Sigmoid colon (tissue), 7 donors: Measurements from ENCODE around the gene CACNA1C. TPM values are rescaled to one million over a fixed set of nuclear protein-coding genes. Genes with fewer than 3 reads are reported as not detected.

Source experiments
- DNase-seq: peaks from one replicate; pipeline ENCODE4 v3.0.0-alpha.2; 2019
- H3K27ac ChIP-seq, 4 donors: fragments of 200-600 bp; sonication (generic); one replicate each; pipeline ENCODE4 v1.5.1; 2016 to 2019; ENCODE audit warnings: mild to moderate bottlenecking in 1 of 4
- H3K27me3 ChIP-seq, 3 donors: fragments of 200-600 bp; sonication (generic); one replicate each; pipeline ENCODE4 v1.5.1; 2019; ENCODE audit warnings: mild to moderate bottlenecking in 1 of 3
- H3K36me3 ChIP-seq, 4 donors: fragments of 200-600 bp; sonication (generic); one replicate each; pipeline ENCODE4 v1.5.1; 2016 to 2019
- H3K4me1 ChIP-seq, 4 donors: fragments of 200-600 bp; sonication (generic); one replicate each; pipeline ENCODE4 v1.5.1; 2017 to 2019
- H3K4me3 ChIP-seq, 4 donors: fragments of 200-600 bp; sonication (generic); one replicate each; pipeline ENCODE4 v1.5.1; 2017 to 2019; ENCODE audit warnings: mild to moderate bottlenecking in 2 of 4, moderate library complexity in 1 of 4
- H3K9me3 ChIP-seq, 4 donors: fragments of 200-600 bp in 3 of 4; sonication (generic) in 3 of 4; one replicate each; pipeline versions ENCODE4 v1.5.1 to v1.6.1; 2013 to 2019
- EP300 ChIP-seq, 4 donors: sonication (generic); formaldehyde crosslinking; IDR thresholded peaks; one replicate each; pipeline ENCODE4 v1.6.1; 2017; ENCODE audit warnings: antibody characterized with exemption in 4 of 4
- POLR2A ChIP-seq, 2 donors: fragments of 450-650 bp; IDR thresholded peaks; one replicate each; pipeline ENCODE4 v1.6.1; 2016; ENCODE audit warnings: antibody characterized with exemption in 2 of 2, mild to moderate bottlenecking in 2 of 2, moderate library complexity in 2 of 2
- POLR2AphosphoS5 ChIP-seq, 4 donors: sonication (generic); formaldehyde crosslinking; IDR thresholded peaks; one replicate each; pipeline ENCODE4 v1.6.1; 2017; ENCODE audit warnings: antibody characterized with exemption in 4 of 4
- WGBS, 2 donors: extraction: QIAGEN DNeasy Blood & Tissue Kit; methylation state at CpG; one replicate each; pipeline ENCODE4 v1.1.7; 2013; 5-methylcytosine and 5-hydroxymethylcytosine counted together
- intact Hi-C: fragments of 100-400 bp; cut with DNase I; formaldehyde crosslinking; loops from one replicate; pipeline ENCODE4 v1.15.1; 2023
- polyA plus RNA-seq, 3 donors: library from polyadenylated mRNA; stranded (reverse); fragments of 200-250 nt; gene quantifications; one replicate each; pipeline ENCODE4 v1.2.3, GENCODE V29; 2013
- total RNA-seq, 4 donors: library from RNA; depleted of rRNA; stranded (reverse); fragments of >200 nt; gene quantifications; one replicate each; pipeline ENCODE4 v1.1.0, GENCODE V29; 2016
- TF ChIP-seq, protein P1 (sequence below), 4 experiments: fragments of 450-650 bp in 3 of 4; fragments of 200-600 bp in 1 of 4; IDR thresholded peaks; one replicate each; pipeline ENCODE4 v1.5.1; 2016 to 2019; ENCODE audit warnings: antibody characterized with exemption in 4 of 4, mild to moderate bottlenecking in 3 of 4, moderate library complexity in 2 of 4
- donor health status: healthy with polysubstance abuse.
- donor health status: Bipolar disorder and iron deficiency.
- donor health status: healthy.

The CACNA1C gene
- total and polyA plus RNA-seq, 7 donors: 0.46 to 213 (median 62.0) TPM

DNA sequence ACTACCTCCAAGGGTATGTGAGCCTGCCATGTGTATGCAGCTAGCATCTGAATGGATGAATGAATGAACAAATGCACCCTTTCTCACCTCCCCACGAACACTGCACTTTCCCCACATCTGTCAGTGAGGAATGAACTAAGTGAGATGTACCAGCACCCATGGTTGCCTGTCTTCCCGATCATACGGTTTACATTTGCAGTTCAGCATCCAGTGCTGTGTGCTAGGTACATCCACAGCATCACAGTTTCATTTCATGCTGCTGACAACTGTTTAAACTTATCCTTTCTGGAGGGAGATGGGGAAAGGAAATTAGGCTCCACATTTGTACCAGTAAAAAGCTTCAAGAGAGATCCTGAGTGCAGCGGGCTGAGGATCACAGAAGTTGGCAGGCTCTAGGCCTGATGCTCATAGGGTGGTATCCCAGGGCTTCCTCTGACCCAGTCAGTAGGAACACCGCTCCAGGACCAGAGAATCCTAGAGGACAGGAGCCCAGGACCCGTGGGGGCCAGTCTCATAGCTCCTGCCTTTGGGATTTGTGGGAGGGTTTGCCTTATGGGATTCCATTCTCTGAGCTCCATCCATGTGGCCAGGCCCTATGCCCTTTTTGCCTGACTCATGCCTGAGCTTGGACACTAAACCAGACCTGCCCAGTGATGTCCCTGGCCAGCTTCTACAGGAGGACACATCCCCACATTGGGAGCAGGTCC is 294.5 kb downstream of the CACNA1C start:
- TF ChIP-seq POLR2A (IDR thresholded peaks at IDR 0.05) (no peak), EP300 (IDR thresholded peaks at IDR 0.05) (peak in 2 of 4 donors; percentile 24 to 74), POLR2AphosphoS5 (IDR thresholded peaks at IDR 0.05) (peak in 3 of 4 donors; percentile 60 to 91 (median 72))
- TF ChIP-seq, protein P1, sequence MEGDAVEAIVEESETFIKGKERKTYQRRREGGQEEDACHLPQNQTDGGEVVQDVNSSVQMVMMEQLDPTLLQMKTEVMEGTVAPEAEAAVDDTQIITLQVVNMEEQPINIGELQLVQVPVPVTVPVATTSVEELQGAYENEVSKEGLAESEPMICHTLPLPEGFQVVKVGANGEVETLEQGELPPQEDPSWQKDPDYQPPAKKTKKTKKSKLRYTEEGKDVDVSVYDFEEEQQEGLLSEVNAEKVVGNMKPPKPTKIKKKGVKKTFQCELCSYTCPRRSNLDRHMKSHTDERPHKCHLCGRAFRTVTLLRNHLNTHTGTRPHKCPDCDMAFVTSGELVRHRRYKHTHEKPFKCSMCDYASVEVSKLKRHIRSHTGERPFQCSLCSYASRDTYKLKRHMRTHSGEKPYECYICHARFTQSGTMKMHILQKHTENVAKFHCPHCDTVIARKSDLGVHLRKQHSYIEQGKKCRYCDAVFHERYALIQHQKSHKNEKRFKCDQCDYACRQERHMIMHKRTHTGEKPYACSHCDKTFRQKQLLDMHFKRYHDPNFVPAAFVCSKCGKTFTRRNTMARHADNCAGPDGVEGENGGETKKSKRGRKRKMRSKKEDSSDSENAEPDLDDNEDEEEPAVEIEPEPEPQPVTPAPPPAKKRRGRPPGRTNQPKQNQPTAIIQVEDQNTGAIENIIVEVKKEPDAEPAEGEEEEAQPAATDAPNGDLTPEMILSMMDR (IDR thresholded peaks at IDR 0.05): no peak
- H3K9me3 ChIP-seq: no peaks in the 10 kb centered on the region
- intact Hi-C loops: no loop called here
- H3K4me1 ChIP-seq: peaks cover 0 to 86% (median 76%) of the 10 kb centered on the region in 4 donors
- peak overlapping the region; percentile 77 to 94 (median 84) for H3K27ac ChIP-seq
- H3K4me3 ChIP-seq: no peak overlapping the region
- no peak for DNase-seq
- H3K27me3 ChIP-seq: no peaks in the 10 kb centered on the region
- 91 to 93% methylated on average over 6 of the region's 6 CpGs for WGBS, 2 donors
- no peaks in the 10 kb centered on the region for H3K36me3 ChIP-seq

DNA sequence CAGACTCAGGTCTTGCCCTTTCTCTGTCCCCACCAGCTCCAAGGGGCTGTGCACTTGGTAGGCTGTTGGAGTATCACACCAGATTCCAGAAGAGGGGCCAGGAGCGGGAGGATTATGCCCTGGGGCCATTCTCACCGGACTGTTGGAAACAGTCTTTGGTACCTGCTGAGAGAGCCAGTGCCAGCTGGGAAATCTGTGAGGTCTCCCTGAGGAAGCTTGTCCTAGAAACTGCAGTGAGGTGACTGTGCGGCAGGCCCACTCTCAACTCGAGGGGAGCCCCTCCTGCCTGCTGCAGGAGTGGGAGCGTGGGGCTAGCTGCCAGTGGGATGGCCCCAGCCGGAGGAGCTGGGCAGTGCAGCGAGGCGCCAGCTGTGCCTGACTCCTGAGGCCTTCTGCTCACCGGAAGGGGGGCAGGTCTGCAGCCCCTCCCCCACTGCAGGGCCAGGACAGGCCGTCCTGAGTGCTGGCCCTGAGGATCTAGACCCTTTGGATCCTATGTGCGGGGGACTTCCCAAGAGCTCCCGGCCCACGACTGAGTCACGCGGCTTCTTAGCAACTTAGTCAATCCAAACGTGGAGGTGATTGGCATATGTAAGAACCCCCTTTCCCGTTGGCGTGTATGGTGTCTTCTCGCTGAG is 295.2 kb downstream of the CACNA1C start:
- no peak for DNase-seq
- H3K9me3 ChIP-seq: no peaks in the 10 kb centered on the region
- peaks cover 0 to 84% (median 74%) of the 10 kb centered on the region in 4 donors for H3K4me1 ChIP-seq
- no peak overlapping the region for H3K4me3 ChIP-seq
- WGBS, 2 donors: 82 to 84% methylated on average over 19 of the region's 19 CpGs
- intact Hi-C loops: no loop called here
- no peaks in the 10 kb centered on the region for H3K27me3 ChIP-seq
- H3K36me3 ChIP-seq: no peaks in the 10 kb centered on the region
- H3K27ac ChIP-seq: peak overlapping the region; percentile 77 to 94 (median 84)
- no peak for TF ChIP-seq EP300 (IDR thresholded peaks at IDR 0.05)
- TF ChIP-seq POLR2AphosphoS5 (IDR thresholded peaks at IDR 0.05): no peak
- TF ChIP-seq POLR2A (IDR thresholded peaks at IDR 0.05): no peak
- TF ChIP-seq, protein P1 (IDR thresholded peaks at IDR 0.05): no peak

DNA sequence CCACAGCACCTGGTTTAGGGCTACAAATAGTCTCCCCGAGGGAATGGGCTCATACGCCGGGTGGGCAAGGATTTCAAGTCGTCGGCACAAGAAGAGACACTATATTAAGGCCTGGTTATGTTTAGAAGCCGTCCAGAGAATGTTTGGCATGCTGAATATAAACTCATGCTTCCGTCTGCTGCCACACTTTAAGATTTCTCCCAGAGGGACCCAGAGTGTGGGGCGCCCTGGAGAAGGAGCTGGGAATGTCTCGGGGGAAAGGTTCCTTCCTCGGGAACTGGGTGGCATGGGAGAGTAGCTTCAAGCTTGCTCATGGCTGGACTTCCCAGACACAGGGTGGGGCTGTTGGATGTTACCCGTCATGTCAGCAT is 295.7 kb downstream of the CACNA1C start:
- WGBS, 2 donors: 74 to 83% methylated on average over 11 of the region's 11 CpGs
- intact Hi-C loops: no loop called here
- TF ChIP-seq, protein P1 (IDR thresholded peaks at IDR 0.05): no peak
- peak in 2 of 4 donors; percentile 37 to 39 for TF ChIP-seq POLR2AphosphoS5 (IDR thresholded peaks at IDR 0.05)
- no peaks in the 10 kb centered on the region for H3K36me3 ChIP-seq
- H3K4me1 ChIP-seq: peaks cover 0 to 84% (median 74%) of the 10 kb centered on the region in 4 donors
- peak overlapping the region; percentile 77 to 94 (median 84) for H3K27ac ChIP-seq
- H3K27me3 ChIP-seq: no peaks in the 10 kb centered on the region
- no peak for DNase-seq
- no peaks in the 10 kb centered on the region for H3K9me3 ChIP-seq
- no peak overlapping the region for H3K4me3 ChIP-seq

DNA sequence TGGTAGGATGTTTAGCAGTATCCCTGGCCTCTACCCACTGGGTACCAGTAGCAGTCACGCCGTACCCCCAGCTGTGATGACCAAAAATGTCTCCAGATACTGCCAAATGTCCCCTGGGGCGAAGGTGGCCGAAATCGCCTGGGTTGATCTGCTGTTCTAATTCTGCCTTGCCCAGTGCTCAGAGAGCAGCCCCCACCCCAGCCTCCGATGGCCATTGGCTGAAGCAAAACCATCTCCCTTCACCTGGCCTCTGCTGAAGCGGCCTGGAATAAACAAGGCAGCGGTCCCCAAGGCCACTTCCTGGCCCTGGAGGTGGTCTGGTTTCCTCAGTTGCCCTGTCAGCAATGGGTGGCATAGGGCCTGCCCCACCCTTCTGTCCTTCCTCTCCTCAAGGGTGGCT is 298.4 kb downstream of the CACNA1C start:
- no peak for TF ChIP-seq POLR2A (IDR thresholded peaks at IDR 0.05)
- TF ChIP-seq, protein P1 (IDR thresholded peaks at IDR 0.05): no peak
- no peak for TF ChIP-seq POLR2AphosphoS5 (IDR thresholded peaks at IDR 0.05)
- TF ChIP-seq EP300 (IDR thresholded peaks at IDR 0.05): no peak
- 81 to 94% methylated on average over 8 of the region's 8 CpGs for WGBS, 2 donors
- peaks cover 0 to 80% (median 72%) of the 10 kb centered on the region in 4 donors for H3K4me1 ChIP-seq
- H3K36me3 ChIP-seq: no peaks in the 10 kb centered on the region
- H3K9me3 ChIP-seq: no peaks in the 10 kb centered on the region
- no peak overlapping the region for H3K4me3 ChIP-seq
- peak overlapping the region in 2 of 4 donors; percentile 89 to 94 for H3K27ac ChIP-seq
- H3K27me3 ChIP-seq: no peaks in the 10 kb centered on the region
- DNase-seq: no peak
- intact Hi-C loops: no loop called here
